Common myeloid progenitor, CD34-positive (primary cell): ENCODE measurements around the gene AGBL5.

Experiments used
- CTCF ChIA-PET: fragments of 350-600 bp; sonication (Branson Sonifier 250); formaldehyde crosslinking; loops from one replicate; lab custom pipeline; 2021; ENCODE audit warnings: antibody characterized with exemption; lab: Charles Lee
- POLR2A ChIA-PET: fragments of 350-600 bp; sonication (Branson Sonifier 250); formaldehyde crosslinking; loops from one replicate; lab custom pipeline; 2021; ENCODE audit warnings: antibody characterized with exemption; lab: Charles Lee
- DNase-seq, 3 donors: peaks; one replicate each; pipeline versions ENCODE4 v3.0.0 to v3.0.0-alpha.2; 2013
- H3K27ac ChIP-seq, 2 experiments: 1 replicate in 1 of 2; 2 replicates in 1 of 2; pipeline ENCODE4 v1.7.0; 2013; ENCODE audit warnings: inconsistent platforms in 2 of 2, low read length in 2 of 2, mild to moderate bottlenecking in 2 of 2, low read depth in 1 of 2, moderate library complexity in 1 of 2; ENCODE audit not compliant: severe bottlenecking in 2 of 2, insufficient read depth in 1 of 2, poor library complexity in 1 of 2
- H3K27me3 ChIP-seq, 5 experiments: replicated peaks in 2 of 5; 1 replicate in 3 of 5; 2 replicates in 2 of 5; pipeline versions ENCODE4 v1.6.1 to v1.7.0; 2013; ENCODE audit warnings: low read length in 4 of 5, mild to moderate bottlenecking in 2 of 5, moderate library complexity in 2 of 5, inconsistent platforms in 1 of 5; ENCODE audit not compliant: insufficient read depth in 5 of 5, control insufficient read depth in 4 of 5
- H3K36me3 ChIP-seq, 4 experiments: 1 replicate in 2 of 4; 2 replicates in 2 of 4; pipeline versions ENCODE4 v1.6.1 to v1.7.0; 2013; ENCODE audit warnings: low read length in 3 of 4, control low read depth in 1 of 4, mild to moderate bottlenecking in 1 of 4; ENCODE audit not compliant: control insufficient read depth in 4 of 4, insufficient read depth in 4 of 4
- H3K4me1 ChIP-seq, 4 experiments: 1 replicate in 3 of 4; 2 replicates in 1 of 4; pipeline versions ENCODE4 v1.6.1 to v1.7.1; 2013; ENCODE audit warnings: low read length in 3 of 4, mild to moderate bottlenecking in 3 of 4, control low read depth in 1 of 4, inconsistent platforms in 1 of 4, moderate library complexity in 1 of 4; ENCODE audit not compliant: control insufficient read depth in 4 of 4, insufficient read depth in 4 of 4; ENCODE audit errors: control extremely low read depth in 1 of 4
- H3K4me3 ChIP-seq, 7 experiments: 1 replicate in 4 of 7; 2 replicates in 3 of 7; pipeline versions ENCODE4 v1.5.1 to v1.7.0; 2013; ENCODE audit warnings: mild to moderate bottlenecking in 7 of 7, low read length in 6 of 7, moderate library complexity in 6 of 7, inconsistent platforms in 2 of 7, low read depth in 2 of 7, control low read depth in 1 of 7; ENCODE audit not compliant: insufficient read depth in 4 of 7, control insufficient read depth in 1 of 7; ENCODE audit errors: extremely low read depth in 1 of 7
- H3K9me3 ChIP-seq, 5 experiments: 1 replicate in 4 of 5; 2 replicates in 1 of 5; pipeline versions ENCODE4 v1.6.1 to v1.7.1; 2013; ENCODE audit warnings: low read length in 4 of 5, mild to moderate bottlenecking in 2 of 5, inconsistent platforms in 1 of 5, low read depth in 1 of 5, moderate library complexity in 1 of 5; ENCODE audit not compliant: control insufficient read depth in 4 of 5, insufficient read depth in 2 of 5; ENCODE audit errors: control extremely low read depth in 1 of 5
- WGBS: methylation state at CpG from one replicate; pipeline ENCODE4 v1.1.5; 2013; ENCODE audit not compliant: insufficient coverage; 5-methylcytosine and 5-hydroxymethylcytosine counted together

Gene AGBL5

DNA sequence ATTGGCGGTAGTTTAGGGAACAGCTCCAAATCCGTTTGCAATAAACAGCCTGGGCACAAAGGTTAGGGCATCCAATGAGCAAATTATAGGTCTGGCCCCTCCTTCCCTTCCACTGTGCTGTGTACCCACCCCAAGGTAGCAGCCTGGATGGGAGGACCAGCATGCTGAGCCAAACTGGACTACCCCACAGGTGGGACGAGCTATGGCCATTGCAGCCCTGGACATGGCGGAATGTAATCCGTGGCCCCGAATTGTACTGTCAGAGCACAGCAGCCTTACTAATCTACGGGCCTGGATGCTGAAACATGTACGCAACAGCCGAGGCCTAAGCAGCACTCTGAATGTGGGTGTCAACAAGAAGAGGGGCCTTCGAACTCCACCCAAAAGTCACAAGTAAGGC, 6.7 kb downstream of the AGBL5 start:
- ChIA-PET POLR2A (interaction anchor here (1.3 kb wide), 1 partner anchor 16 kb away, joined by 4 read pairs; no protein-coding TSS in a partner anchor), CTCF (interaction anchor here (0.9 to 19.5 kb wide), 2 partner anchors 9 to 18 kb away, joined by 4 to 381 read pairs; partner anchors contain the start of genes EMILIN1, KHK and OST4)
- H3K27ac ChIP-seq: no peak overlapping the region
- H3K4me3 ChIP-seq: no peak overlapping the region
- no peaks in the 10 kb centered on the region for H3K4me1 ChIP-seq
- H3K27me3 ChIP-seq: no peaks in the 10 kb centered on the region
- no peak for DNase-seq
- 99% methylated on average over 10 of the region's 10 CpGs for WGBS
- H3K36me3 ChIP-seq: peaks cover 2 to 71% (median 54%) of the 10 kb centered on the region in 4 experiments
- no peaks in the 10 kb centered on the region for H3K9me3 ChIP-seq

- POLR2A ChIA-PET: interaction anchor here (1.3 kb wide), 1 partner anchor 15 kb away, joined by 4 read pairs; no protein-coding TSS in a partner anchor
- WGBS: 99% methylated on average over 14 of the region's 15 CpGs
These were observed 7.8 kb downstream of the AGBL5 start for GRCh38 chr2:27059141-27059820.

DNA sequence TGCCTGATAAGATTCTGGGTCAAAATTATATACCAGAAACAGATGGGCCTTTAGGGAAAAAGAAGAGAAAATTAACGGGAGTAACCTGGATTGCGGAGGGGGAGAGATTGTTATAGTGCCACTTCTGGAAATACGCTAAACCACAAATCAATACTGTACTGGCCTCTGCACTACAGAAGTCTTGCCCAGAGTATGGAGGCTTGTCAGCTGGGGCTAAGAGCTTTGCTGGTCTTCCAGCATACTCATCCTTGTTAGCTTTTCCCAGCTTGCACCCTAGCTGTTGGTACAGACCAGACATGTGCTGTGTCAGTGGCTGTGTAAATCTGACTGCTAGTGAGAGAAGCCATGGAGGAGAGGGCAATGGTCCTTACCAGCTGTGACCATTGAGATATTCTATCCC, 8.9 kb downstream of the AGBL5 start:
- H3K9me3 ChIP-seq: no peaks in the 10 kb centered on the region
- ChIA-PET CTCF (interaction anchor here (1.2 to 19.5 kb wide), 4 partner anchors 9 to 27 kb away, joined by 3 to 381 read pairs (median 6); partner anchors contain the start of genes AGBL5, EMILIN1, KHK and OST4), POLR2A (no interaction called here)
- H3K4me1 ChIP-seq: no peaks in the 10 kb centered on the region
- no peaks in the 10 kb centered on the region for H3K27me3 ChIP-seq
- DNase-seq: no peak
- peaks cover 6 to 56% (median 38%) of the 10 kb centered on the region in 4 experiments for H3K36me3 ChIP-seq
- no peak overlapping the region for H3K4me3 ChIP-seq
- WGBS: 97% methylated on average over 3 of the region's 3 CpGs
- no peak overlapping the region for H3K27ac ChIP-seq

More at GRCh38 chr2:27059141-27059820, 7.8 kb downstream of the AGBL5 start:
- CTCF ChIA-PET: interaction anchor here (0.9 to 19.5 kb wide), 4 partner anchors 8 to 26 kb away, joined by 3 to 381 read pairs (median 6); partner anchors contain the start of genes AGBL5, EMILIN1, KHK and OST4
- peaks cover 4 to 61% (median 45%) of the 10 kb centered on the region in 4 experiments for H3K36me3 ChIP-seq
- H3K4me3 ChIP-seq: no peak overlapping the region
- H3K27ac ChIP-seq: no peak overlapping the region
- H3K9me3 ChIP-seq: no peaks in the 10 kb centered on the region
- H3K27me3 ChIP-seq: no peaks in the 10 kb centered on the region
- H3K4me1 ChIP-seq: no peaks in the 10 kb centered on the region
- no peak for DNase-seq

- Histone ChIP-seq H3K4me1 (peaks cover 0 to 10% (median 5%) of the 10 kb centered on the region in 4 experiments), H3K27me3 (no peaks in the 10 kb centered on the region), H3K4me3 (no peak overlapping the region), H3K27ac (no peak overlapping the region), H3K9me3 (no peaks in the 10 kb centered on the region), H3K36me3 (peaks cover 6 to 49% (median 29%) of the 10 kb centered on the region in 4 experiments)
- DNase-seq: no peak
- ChIA-PET CTCF (interaction anchor here (6.2 to 28.0 kb wide), 2 partner anchors 11 to 17 kb away, joined by 28 to 381 read pairs; partner anchors contain the start of gene AGBL5), POLR2A (no interaction called here)
- WGBS: 94% methylated on average over 3 of the region's 3 CpGs
These were observed 13.7 kb downstream of the AGBL5 start for GRCh38 chr2:27065128-27065527.

- POLR2A ChIA-PET: interaction anchor here (0.5 kb wide), 1 partner anchor 761 kb away, joined by 4 read pairs; no protein-coding TSS in a partner anchor
- no peak for DNase-seq
- Histone ChIP-seq H3K36me3 (peaks cover 6 to 44% (median 26%) of the 10 kb centered on the region in 4 experiments), H3K27ac (no peak overlapping the region), H3K4me3 (no peak overlapping the region), H3K27me3 (no peaks in the 10 kb centered on the region), H3K4me1 (peaks cover 6 to 25% (median 20%) of the 10 kb centered on the region in 4 experiments), H3K9me3 (no peaks in the 10 kb centered on the region)
- CTCF ChIA-PET: interaction anchor here (0.8 to 28.0 kb wide), 5 partner anchors 9 to 29 kb away, joined by 3 to 381 read pairs (median 5); partner anchors contain the start of genes AGBL5 and KHK
- WGBS: 95% methylated on average over 4 of the region's 5 CpGs
These were observed 15.9 kb downstream of the AGBL5 start for GRCh38 chr2:27067385-27067784.

- Histone ChIP-seq H3K9me3 (no peaks in the 10 kb centered on the region), H3K27me3 (no peaks in the 10 kb centered on the region), H3K36me3 (peaks cover 6 to 43% (median 24%) of the 10 kb centered on the region in 4 experiments), H3K4me1 (peaks cover 6 to 43% (median 38%) of the 10 kb centered on the region in 4 experiments), H3K4me3 (no peak overlapping the region), H3K27ac (no peak overlapping the region)
- CTCF ChIA-PET: interaction anchor here (0.7 to 28.0 kb wide), 6 partner anchors 10 to 163 kb away, joined by 3 to 381 read pairs (median 5); partner anchors contain the start of gene AGBL5
- no peak for DNase-seq
- 90% methylated on average over 6 of the region's 6 CpGs for WGBS
- POLR2A ChIA-PET: interaction anchor here (1.7 kb wide), 1 partner anchor 19 kb away, joined by 3 read pairs; the partner anchor contains the start of gene AGBL5
These were observed 18.0 kb downstream of the AGBL5 start for GRCh38 chr2:27069436-27069835.
